OCI-LY1 (cell line): Measurements from ENCODE around the gene IMMP1L.

Experiments
- H2AFZ ChIP-seq: fragments of 200-600 bp; sonication (generic), shearing (Covaris generic); 2 replicates; pipeline ENCODE4 v1.6.0; 2014; ENCODE audit warnings: antibody characterized with exemption, mild to moderate bottlenecking, low read length
- H3F3A ChIP-seq: fragments of 200-600 bp; sonication (generic), shearing (Covaris generic); 2 replicates; pipeline ENCODE4 v1.6.0; 2014; ENCODE audit warnings: mild to moderate bottlenecking, antibody characterized with exemption, low read length, moderate library complexity; ENCODE audit not compliant: insufficient read depth
- H3K27ac ChIP-seq: fragments of 200-600 bp; sonication (generic); 2 replicates; pipeline ENCODE4 v1.5.1; 2014; ENCODE audit warnings: low read length, mixed run types, mild to moderate bottlenecking, low read depth; ENCODE audit not compliant: poor library complexity, severe bottlenecking
- H3K27me3 ChIP-seq: fragments of 200-600 bp; sonication (generic); 2 replicates; pipeline ENCODE4 v1.6.0; 2014; ENCODE audit warnings: antibody characterized with exemption, mild to moderate bottlenecking, low read length, moderate library complexity; ENCODE audit not compliant: insufficient read depth
- H3K36me3 ChIP-seq: fragments of 200-600 bp; sonication (generic); 2 replicates; pipeline ENCODE4 v1.6.1; 2014; ENCODE audit warnings: mild to moderate bottlenecking, antibody characterized with exemption, low read length, moderate library complexity, mixed read lengths; ENCODE audit not compliant: insufficient read depth
- H3K4me1 ChIP-seq: fragments of 200-600 bp; sonication (generic); 2 replicates; pipeline ENCODE4 v1.5.1; 2014; ENCODE audit warnings: mild to moderate bottlenecking, low read length, moderate library complexity; ENCODE audit not compliant: insufficient read depth, severe bottlenecking
- H3K4me2 ChIP-seq: fragments of 200-600 bp; sonication (generic), shearing (Covaris generic); 2 replicates; pipeline ENCODE4 v1.6.1; 2014; ENCODE audit warnings: low read length
- H3K4me3 ChIP-seq: fragments of 200-600 bp; sonication (generic); 2 replicates; pipeline ENCODE4 v1.5.1; 2014; ENCODE audit warnings: low read length, low read depth, mild to moderate bottlenecking, mixed read lengths; ENCODE audit not compliant: poor library complexity, severe bottlenecking
- H3K79me2 ChIP-seq: fragments of 200-600 bp; shearing (Covaris generic); 2 replicates; pipeline ENCODE4 v1.6.1; 2016; ENCODE audit warnings: mixed run types, low read length, mixed read lengths; ENCODE audit not compliant: insufficient read depth
- H3K9ac ChIP-seq: fragments of 200-600 bp; sonication (generic), shearing (Covaris generic); 2 replicates; pipeline ENCODE4 v1.6.1; 2014; ENCODE audit warnings: mild to moderate bottlenecking, low read length, mixed read lengths
- H3K9me2 ChIP-seq: fragments of 200-600 bp; sonication (generic), shearing (Covaris generic); 2 replicates; pipeline ENCODE4 v1.6.1; 2014; ENCODE audit warnings: low read depth, mild to moderate bottlenecking, low read length, mixed read lengths
- H3K9me3 ChIP-seq: fragments of 200-600 bp; shearing (Covaris generic); 2 replicates; pipeline ENCODE4 v1.6.1; 2014; ENCODE audit warnings: low read length, mixed read lengths
- H4K20me1 ChIP-seq: fragments of 200-600 bp; sonication (generic), shearing (Covaris generic); 2 replicates; pipeline ENCODE4 v1.6.0; 2016; ENCODE audit warnings: mild to moderate bottlenecking, low read length; ENCODE audit not compliant: insufficient read depth
- CTCF ChIP-seq: fragments of 200-600 bp; sonication (generic), shearing (Covaris generic); IDR thresholded peaks from 2 replicates; pipeline ENCODE4 v1.5.1; 2017; ENCODE audit warnings: mild to moderate bottlenecking, antibody characterized with exemption, low read length, moderate library complexity, mixed read lengths
- EZH2 ChIP-seq: fragments of 200-600 bp; sonication (generic), shearing (Covaris generic); IDR thresholded peaks from 2 replicates; pipeline ENCODE4 v1.8.0; 2017; ENCODE audit warnings: borderline replicate concordance, mixed run types, mild to moderate bottlenecking, antibody characterized with exemption, low read length, moderate library complexity, mixed read lengths

The IMMP1L gene

GRCh38 chr11:31542862-31543261, 33.4 kb upstream of the IMMP1L start:
- no peaks in the 10 kb centered on the region for H3K27me3 ChIP-seq
- H3K27ac ChIP-seq: no peak overlapping the region
- no peaks in the 10 kb centered on the region for H3K9me2 ChIP-seq
- H3K36me3 ChIP-seq: peaks cover 42% of the 10 kb centered on the region
- no peak for TF ChIP-seq CTCF
- no peak for TF ChIP-seq EZH2
- no peak overlapping the region for H3K9ac ChIP-seq
- H3K4me1 ChIP-seq: no peaks in the 10 kb centered on the region
- H2AFZ ChIP-seq: no peak overlapping the region
- H3K79me2 ChIP-seq: no peaks in the 10 kb centered on the region
- no peak overlapping the region for H3K4me2 ChIP-seq
- no peak overlapping the region for H3K4me3 ChIP-seq
- H3F3A ChIP-seq: no peaks in the 10 kb centered on the region
- H4K20me1 ChIP-seq: no peaks in the 10 kb centered on the region
- 0 out of 2 replicates have a peak, but pooled peaks cover 4% of the 10 kb centered on the region for H3K9me3 ChIP-seq

GRCh38 chr11:31535479-31535878, 26.1 kb upstream of the IMMP1L start:
- Histone ChIP-seq H4K20me1 (no peaks in the 10 kb centered on the region), H3K4me1 (no peaks in the 10 kb centered on the region), H3K27me3 (no peaks in the 10 kb centered on the region), H3K9me2 (no peaks in the 10 kb centered on the region), H3K4me2 (no peak overlapping the region), H3F3A (no peaks in the 10 kb centered on the region), H3K36me3 (peaks cover 23% of the 10 kb centered on the region), H3K79me2 (no peaks in the 10 kb centered on the region), H3K9me3 (no peaks in the 10 kb centered on the region), H3K9ac (no peak overlapping the region), H3K4me3 (no peak overlapping the region), H3K27ac (no peak overlapping the region), H2AFZ (no peak overlapping the region)
- no peak for TF ChIP-seq CTCF
- no peak for TF ChIP-seq EZH2

- H2AFZ ChIP-seq: no peak overlapping the region
- peaks cover 5% of the 10 kb centered on the region; the same call in 1 of the 2 replicates for H3K36me3 ChIP-seq
- TF ChIP-seq CTCF (no peak), EZH2 (no peak)
- no peaks in the 10 kb centered on the region for H3K4me1 ChIP-seq
- H3K9me2 ChIP-seq: no peaks in the 10 kb centered on the region
- no peaks in the 10 kb centered on the region for H3K27me3 ChIP-seq
- H3F3A ChIP-seq: no peaks in the 10 kb centered on the region
- no peak overlapping the region for H3K4me2 ChIP-seq
- no peak overlapping the region for H3K4me3 ChIP-seq
- no peaks in the 10 kb centered on the region for H4K20me1 ChIP-seq
- H3K9me3 ChIP-seq: no peaks in the 10 kb centered on the region
- no peak overlapping the region for H3K27ac ChIP-seq
- H3K9ac ChIP-seq: no peak overlapping the region
- no peaks in the 10 kb centered on the region for H3K79me2 ChIP-seq
These were observed 21.9 kb upstream of the IMMP1L start for GRCh38 chr11:31531293-31531692.
